Upper lobe of left lung (tissue), 4 donors: Measurements from ENCODE around the gene ARFIP1.

ENCODE experiments used
- CTCF ChIP-seq, 6 experiments: fragments of 450-650 bp in 4 of 6; fragments of 200-600 bp in 2 of 6; sonication (generic) in 2 of 6; IDR thresholded peaks; one replicate each; pipeline ENCODE4 v1.5.1; 2016 to 2019; ENCODE audit warnings: antibody characterized with exemption in 6 of 6
- EP300 ChIP-seq, 4 donors: sonication (generic); formaldehyde crosslinking; IDR thresholded peaks; one replicate each; pipeline ENCODE4 v1.5.1; 2017; ENCODE audit warnings: antibody characterized with exemption in 4 of 4, control low read depth in 2 of 4
- POLR2A ChIP-seq, 4 donors: fragments of 450-650 bp; IDR thresholded peaks; one replicate each; pipeline ENCODE4 v1.5.1; 2016 to 2017; ENCODE audit warnings: antibody characterized with exemption in 4 of 4, mild to moderate bottlenecking in 2 of 4
- POLR2AphosphoS5 ChIP-seq, 2 donors: sonication (generic); formaldehyde crosslinking; IDR thresholded peaks; one replicate each; pipeline ENCODE4 v1.5.1; 2017; ENCODE audit warnings: antibody characterized with exemption in 2 of 2

GRCh38 chr4:152864361-152864760, 84.6 kb downstream of the ARFIP1 start:
- TF ChIP-seq POLR2AphosphoS5 (IDR thresholded peaks at IDR 0.05) (no peak), POLR2A (IDR thresholded peaks at IDR 0.05) (no peak), CTCF (IDR thresholded peaks at IDR 0.05) (no peak), EP300 (IDR thresholded peaks at IDR 0.05) (no peak)
